ENCODE measurements around the gene CEP250.
"Not testable (repeated sequence)": the region's sequence is repeated elsewhere in the genome, so short reads cannot be mapped to it uniquely, and the experiment has no call there.

The CEP250 gene

GRCh38 chr20:35454881-35455609 is at the start of gene CEP250:
TSS of gene CEP250 (plus strand) at chr20:35455598. CDS start at chr20:35462368, 6,770 bp downstream.
- in situ Hi-C loops (cut with MboI; ENCODE audit: low sequenced_read_pairs), result no loop called here

- in situ Hi-C loops (cut with MboI; ENCODE audit: low sequenced_read_pairs), result no loop called here
Measured at GRCh38 chr20:35405775-35406174, 49.6 kb upstream of the CEP250 start.

DNA sequence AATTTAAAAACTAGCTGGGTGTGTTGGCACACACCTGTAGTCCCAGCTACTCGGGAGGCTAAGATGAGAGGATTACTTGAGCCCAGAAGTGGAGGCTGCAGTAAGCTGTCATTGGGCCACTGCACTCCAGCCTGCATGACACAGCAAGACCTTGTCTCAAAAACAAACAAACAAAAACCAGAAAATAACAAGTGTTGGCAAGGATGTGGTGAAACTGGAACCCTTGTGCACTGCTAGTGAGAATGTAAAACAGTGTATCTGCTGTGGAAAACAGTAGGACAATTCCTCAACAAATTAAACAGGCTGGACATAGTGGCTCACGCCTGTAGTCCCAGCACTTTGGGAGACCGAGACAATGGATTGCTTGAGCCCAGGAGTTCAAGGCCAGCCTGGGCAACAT is 47.1 kb upstream of the CEP250 start:
- in situ Hi-C loops (cut with MboI; ENCODE audit: low sequenced_read_pairs), result no loop called here

DNA sequence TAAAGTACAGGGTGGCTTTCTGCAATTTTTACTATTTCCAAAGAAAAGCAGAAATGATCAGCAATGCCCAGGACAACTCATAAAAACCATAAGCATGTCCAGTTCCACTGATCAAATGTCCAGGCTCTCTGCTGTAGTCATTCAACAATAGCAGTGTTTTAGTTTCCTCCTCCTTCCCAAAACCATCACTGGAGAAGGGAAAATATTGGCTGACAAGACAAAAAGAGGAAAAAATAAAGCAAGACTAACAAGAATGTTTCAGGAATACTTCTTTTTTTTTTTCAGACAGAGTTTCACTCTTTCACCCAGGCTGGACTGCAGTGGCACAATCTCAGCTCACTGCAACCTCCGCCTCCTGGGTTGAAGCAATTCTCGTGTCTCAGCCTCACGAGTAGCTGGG is 45.9 kb upstream of the CEP250 start:
- in situ Hi-C loops (cut with MboI; ENCODE audit: low sequenced_read_pairs), result no loop called here

DNA sequence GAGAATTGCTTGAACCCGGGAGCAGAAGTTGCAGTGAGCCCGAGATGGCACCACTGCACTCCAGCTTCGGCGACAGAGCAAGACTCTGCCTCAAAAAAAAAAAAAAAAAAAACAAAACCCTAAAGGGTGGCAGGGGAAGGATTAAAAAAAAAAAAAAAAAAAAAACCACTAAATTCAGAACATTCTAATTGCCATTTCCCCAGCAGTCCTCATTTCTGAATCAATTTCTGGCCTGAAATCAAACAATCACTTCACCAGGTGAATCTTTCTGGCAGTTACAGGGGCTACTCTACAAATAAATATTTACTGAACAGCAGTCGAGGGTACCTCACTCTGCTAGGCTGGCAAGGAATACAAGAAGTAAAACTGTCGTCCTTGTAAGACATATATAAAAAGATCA is 44.8 kb upstream of the CEP250 start:
- in situ Hi-C loops (cut with MboI; ENCODE audit: low sequenced_read_pairs), result no loop called here

DNA sequence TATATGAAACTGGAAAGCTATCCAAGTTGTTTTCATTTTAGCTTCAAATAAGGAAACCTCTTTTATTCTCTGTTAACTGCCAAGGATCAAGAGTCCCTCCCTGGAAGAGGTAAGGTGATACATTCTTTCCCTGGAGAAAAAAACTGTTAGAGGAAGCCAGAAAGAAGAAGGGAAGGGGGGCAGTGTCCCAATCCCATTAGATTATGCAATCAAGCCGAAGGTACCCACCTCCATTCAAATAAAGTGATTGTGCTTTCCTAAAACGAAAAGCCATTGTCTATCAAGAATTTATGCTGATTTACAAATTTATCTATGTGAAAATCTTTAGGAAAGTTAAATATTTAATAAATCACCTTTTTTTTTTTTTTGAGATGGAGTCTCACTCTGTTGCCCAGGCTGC is 34.1 kb upstream of the CEP250 start:
- in situ Hi-C loops (cut with MboI; ENCODE audit: low sequenced_read_pairs), result no loop called here

GRCh38 chr20:35431621-35432429 is 23.6 kb upstream of the CEP250 start:
- in situ Hi-C loops (cut with MboI; ENCODE audit: low sequenced_read_pairs), result no loop called here

GRCh38 chr20:35432430-35432735 is 23.0 kb upstream of the CEP250 start:
- in situ Hi-C loops (cut with MboI; ENCODE audit: low sequenced_read_pairs), result no loop called here

GRCh38 chr20:35433337-35433736 is 22.1 kb upstream of the CEP250 start:
- in situ Hi-C loops (cut with MboI; ENCODE audit: low sequenced_read_pairs), result no loop called here

DNA sequence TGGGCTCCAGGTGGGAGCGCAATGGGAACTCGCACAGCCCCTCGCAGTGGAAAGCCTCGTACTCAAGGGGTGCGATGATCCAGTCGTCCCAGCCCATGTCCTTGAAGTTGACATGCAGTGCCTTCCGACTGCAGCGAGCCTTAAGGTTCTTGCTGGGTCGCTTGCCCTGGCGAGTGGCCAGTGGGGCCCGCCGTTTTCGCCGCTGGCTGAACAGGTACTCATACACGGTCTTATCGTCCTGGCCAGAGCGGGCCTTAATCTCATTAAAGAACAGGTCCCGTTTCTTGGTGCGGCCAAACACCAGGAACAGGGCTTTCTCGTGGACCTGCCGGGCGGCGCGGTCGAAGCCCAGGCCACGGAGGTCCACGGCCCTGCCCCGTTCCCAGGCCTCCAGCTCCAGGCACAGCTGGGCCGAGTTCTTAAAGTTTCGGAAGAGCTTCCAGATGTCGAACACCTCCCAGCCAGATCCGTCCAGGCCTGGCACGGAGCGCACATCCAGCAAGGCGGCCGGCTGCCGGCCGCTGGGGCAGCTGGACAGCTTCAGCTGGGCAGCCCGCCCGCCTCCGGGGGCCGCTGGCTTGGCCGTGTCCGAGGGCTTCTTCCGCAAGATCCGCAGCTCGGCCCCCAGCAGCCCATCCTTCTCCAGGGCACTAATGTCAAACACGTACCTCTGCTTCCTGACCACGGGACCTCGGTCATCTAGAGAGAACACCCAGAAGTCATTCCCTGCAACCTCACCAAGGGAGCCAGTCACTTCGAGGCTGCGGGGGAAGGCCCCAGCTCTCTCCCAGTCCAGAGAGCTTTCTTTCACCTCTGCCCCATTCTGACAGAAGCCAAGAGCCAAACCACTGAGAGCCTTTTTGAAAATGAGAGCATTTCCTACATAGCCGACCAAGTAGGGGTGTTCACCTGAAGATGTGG is 21.1 kb upstream of the CEP250 start:
- in situ Hi-C loops (cut with MboI; ENCODE audit: low sequenced_read_pairs), result no loop called here

DNA sequence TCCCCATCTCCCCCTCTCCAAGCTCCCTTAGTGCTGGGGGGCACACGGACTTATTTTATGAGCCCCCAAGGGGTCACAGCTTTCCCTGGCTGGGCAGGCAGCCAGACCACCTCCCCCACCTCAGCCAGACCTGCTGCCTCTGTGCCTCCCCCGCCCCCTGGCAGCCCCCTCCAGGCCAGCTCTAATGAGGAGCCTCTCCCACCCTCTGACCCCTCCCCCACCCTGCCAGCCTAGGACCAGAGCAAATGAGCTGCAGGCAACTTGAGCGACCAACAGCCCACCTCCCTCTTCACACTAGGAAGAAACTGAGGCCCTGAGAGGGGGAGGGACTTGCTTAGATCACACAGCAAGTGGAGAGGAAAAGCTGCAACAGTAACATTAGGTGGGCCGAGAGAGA is 19.2 kb upstream of the CEP250 start:
- in situ Hi-C loops (cut with MboI; ENCODE audit: low sequenced_read_pairs), result no loop called here

DNA sequence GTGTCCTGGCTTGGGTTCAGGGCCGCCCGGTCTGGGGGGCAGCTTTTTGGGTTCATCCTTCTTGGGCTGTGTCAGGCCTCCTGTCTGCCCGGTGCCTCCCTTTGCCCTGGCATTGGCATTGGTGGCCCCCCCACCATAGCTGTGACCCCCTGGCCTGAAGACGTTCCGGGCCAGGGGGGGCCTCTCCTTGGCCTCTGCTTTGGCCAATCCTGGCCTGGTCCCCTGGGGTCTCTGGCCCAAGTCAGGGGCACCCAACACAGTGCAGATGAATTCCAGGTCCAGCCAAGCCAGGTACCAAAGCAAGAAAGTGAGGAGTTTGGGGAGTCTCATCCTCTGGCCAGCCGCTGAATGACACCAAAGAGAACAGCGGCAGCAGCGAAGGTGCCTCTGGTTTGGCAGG is 17.8 kb upstream of the CEP250 start:
- in situ Hi-C loops (cut with MboI; ENCODE audit: low sequenced_read_pairs), result no loop called here

- in situ Hi-C loops (cut with MboI; ENCODE audit: low sequenced_read_pairs), result no loop called here
Measured at GRCh38 chr20:35443003-35443402, 12.4 kb upstream of the CEP250 start.

DNA sequence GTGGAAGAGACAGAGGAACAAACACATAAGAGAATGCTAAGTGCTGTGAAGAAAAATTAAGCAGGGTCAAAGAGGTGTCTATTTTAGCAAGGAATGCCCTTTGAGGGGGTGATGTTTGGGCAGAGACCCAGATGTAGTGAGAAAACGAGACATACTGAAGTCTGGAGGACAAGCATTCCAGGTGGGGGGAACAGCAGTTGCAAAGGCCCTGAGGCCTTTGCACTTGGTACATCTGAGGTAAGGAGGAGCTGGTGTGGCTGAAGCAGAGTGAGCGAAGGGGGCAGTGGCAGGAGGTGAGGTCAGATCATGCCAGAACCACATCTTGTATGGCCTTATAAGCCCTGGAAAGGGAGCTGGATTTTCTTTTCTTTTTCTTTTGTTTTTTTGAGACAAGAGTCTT is 11.2 kb upstream of the CEP250 start:
- in situ Hi-C loops (cut with MboI; ENCODE audit: low sequenced_read_pairs), result no loop called here

GRCh38 chr20:35446356-35447078 is 8.9 kb upstream of the CEP250 start:
- in situ Hi-C loops (cut with MboI; ENCODE audit: low sequenced_read_pairs), result no loop called here

DNA sequence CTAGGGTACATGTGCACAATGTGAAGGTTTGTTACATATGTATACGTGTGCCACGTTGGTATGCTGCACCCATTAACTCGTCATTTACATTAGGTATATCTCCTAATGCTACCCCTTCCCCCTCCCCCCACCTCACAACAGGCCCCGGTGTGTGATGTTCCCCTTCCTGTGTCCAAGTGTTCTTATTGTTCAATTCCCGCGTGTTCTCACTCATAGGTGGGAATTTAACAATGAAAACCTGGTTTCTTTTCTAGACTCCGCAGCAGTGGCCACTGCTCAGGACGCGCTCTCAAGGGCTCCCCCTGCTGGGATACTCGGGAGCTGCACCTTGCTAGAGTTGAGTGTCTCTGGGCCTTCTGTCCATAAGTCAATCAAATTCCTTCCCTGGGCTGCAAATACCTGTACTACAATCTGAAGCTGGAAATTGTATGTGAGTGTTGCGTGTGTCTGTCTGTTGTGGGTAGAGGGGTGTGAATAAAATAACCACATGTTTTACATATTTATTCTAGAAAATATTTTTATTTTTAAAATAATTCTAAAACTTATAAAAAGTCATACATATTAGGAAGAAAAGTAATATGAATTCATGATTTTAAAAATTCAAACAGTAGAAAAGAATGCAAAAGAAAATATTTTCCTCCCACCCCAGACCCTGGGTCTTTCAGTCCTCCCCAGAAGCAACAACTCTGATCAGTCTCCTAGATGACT is 8.2 kb upstream of the CEP250 start:
- in situ Hi-C loops (cut with MboI; ENCODE audit: low sequenced_read_pairs), result no loop called here

GRCh38 chr20:35448788-35449373 is 6.5 kb upstream of the CEP250 start:
- in situ Hi-C loops (cut with MboI; ENCODE audit: low sequenced_read_pairs), result no loop called here

DNA sequence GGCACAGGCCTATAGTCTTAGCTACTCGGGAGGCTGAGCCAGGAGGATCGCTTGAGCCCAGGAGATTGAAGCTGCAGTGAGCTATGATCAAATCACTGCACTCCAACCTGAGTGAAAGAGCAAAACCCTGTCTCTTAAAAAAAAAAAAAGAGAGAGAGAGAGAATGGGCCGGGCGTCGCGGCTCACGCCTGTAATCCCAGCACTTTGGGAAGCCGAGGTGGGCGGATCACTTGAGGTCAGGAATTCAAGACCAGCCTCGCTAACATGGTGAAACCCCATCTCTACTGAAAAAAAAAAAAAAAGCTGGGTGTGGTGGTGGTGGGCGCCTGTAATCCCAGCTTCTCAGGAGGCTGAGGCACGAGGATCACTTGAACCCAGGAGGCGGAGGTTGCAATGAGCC is 5.5 kb upstream of the CEP250 start:
- in situ Hi-C loops (cut with MboI; ENCODE audit: low sequenced_read_pairs), result not testable (repeated sequence)

DNA sequence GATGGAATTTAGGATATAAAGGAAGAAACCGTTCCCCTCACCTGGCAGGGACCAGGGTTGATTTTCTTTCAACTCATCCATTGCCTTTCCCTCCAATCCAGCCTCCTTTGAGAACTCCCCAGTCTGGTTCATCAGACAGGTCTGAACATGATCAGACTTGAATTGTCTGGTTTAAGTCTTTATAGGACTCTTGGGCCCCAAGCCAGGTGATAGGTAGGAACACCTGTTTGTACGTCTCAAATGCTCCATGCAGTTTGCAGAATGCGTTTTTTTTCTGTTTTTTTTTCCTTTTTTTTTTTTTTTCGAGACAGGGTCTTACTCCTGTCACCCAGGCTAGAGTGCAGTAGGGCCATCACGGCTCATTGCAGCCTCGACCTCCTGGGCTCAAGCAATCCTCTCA is 4.1 kb upstream of the CEP250 start:
- in situ Hi-C loops (cut with MboI; ENCODE audit: low sequenced_read_pairs), result no loop called here

DNA sequence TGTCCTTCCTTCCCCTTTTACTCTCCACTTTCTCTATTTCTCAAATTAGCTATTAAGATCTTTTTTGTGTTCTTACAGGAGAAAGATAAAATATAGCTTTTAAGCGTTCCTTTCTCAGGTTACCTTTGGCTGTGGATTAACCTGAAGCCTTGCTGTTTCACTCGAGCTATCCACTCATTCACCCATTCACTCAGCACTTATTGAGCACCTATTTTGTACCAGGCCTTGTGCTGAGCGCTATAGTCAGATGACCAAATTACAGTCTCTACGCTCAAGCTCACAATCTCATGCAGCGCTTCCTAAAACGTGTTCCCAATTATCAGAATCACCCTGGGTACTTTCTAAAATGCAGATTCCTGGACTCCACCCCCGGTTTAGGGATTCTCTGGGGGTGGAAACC is 1.8 kb upstream of the CEP250 start:
- in situ Hi-C loops (cut with MboI; ENCODE audit: low sequenced_read_pairs), result no loop called here
